Prostate gland (tissue), 2 donors: ENCODE measurements around the gene CLIC3. TPM values are rescaled to one million over a fixed set of nuclear protein-coding genes. Genes with fewer than 3 reads are reported as not detected.

Experiments
- DNase-seq: peaks from one replicate; pipeline ENCODE4 v3.0.0-alpha.2; 2019; ENCODE audit warnings: low spot score
- H3K27ac ChIP-seq, 2 donors: fragments of 200-600 bp; sonication (generic); 2 replicates each; pipeline ENCODE4 v1.5.1; 2017 to 2019
- H3K27me3 ChIP-seq: fragments of 200-600 bp; sonication (generic); replicated peaks from 2 replicates; pipeline ENCODE4 v1.5.1; 2019; ENCODE audit not compliant: insufficient read depth
- H3K36me3 ChIP-seq, 2 donors: fragments of 200-600 bp; sonication (generic); 1 replicate in 1 of 2; 2 replicates in 1 of 2; pipeline versions ENCODE4 v1.5.1 to v1.8.1; 2017 to 2019
- H3K4me1 ChIP-seq: fragments of 200-600 bp; sonication (generic); replicated peaks from 2 replicates; pipeline ENCODE4 v1.5.1; 2019
- H3K4me3 ChIP-seq, 2 donors: fragments of 200-600 bp; sonication (generic); 2 replicates each; pipeline ENCODE4 v1.5.1; 2017 to 2019
- H3K9me3 ChIP-seq: fragments of 200-600 bp; sonication (generic); 2 replicates; pipeline ENCODE4 v1.5.1; 2017
- CTCF ChIP-seq, 4 experiments: fragments of 200-600 bp in 2 of 4; fragments of 450-650 bp in 2 of 4; sonication (generic) in 2 of 4; IDR thresholded peaks; 1 replicate in 3 of 4; 2 replicates in 1 of 4; pipeline ENCODE4 v1.5.1; 2016 to 2019; ENCODE audit warnings: antibody characterized with exemption in 4 of 4, mild to moderate bottlenecking in 2 of 4, moderate library complexity in 2 of 4
- POLR2A ChIP-seq: fragments of 450-650 bp; IDR thresholded peaks from one replicate; pipeline ENCODE4 v1.6.1; 2016; ENCODE audit warnings: antibody characterized with exemption, mild to moderate bottlenecking
- POLR2AphosphoS5 ChIP-seq: sonication (generic); formaldehyde crosslinking; IDR thresholded peaks from one replicate; pipeline ENCODE4 v1.6.1; 2017; ENCODE audit warnings: antibody characterized with exemption
- WGBS: methylation state at CpG from one replicate; pipeline ENCODE4 v1.1.5; 2018; 5-methylcytosine and 5-hydroxymethylcytosine counted together
- intact Hi-C: fragments of 100-400 bp; cut with DNase I; formaldehyde crosslinking; loops from one replicate; pipeline ENCODE4 v1.14.2; 2022
- total RNA-seq, 2 donors: library from RNA; depleted of rRNA; stranded (reverse); fragments of >200 nt; gene quantifications; one replicate each; pipeline ENCODE4 v1.1.0, GENCODE V29; 2016

Gene CLIC3
- total RNA-seq, 2 donors from 2014 or later = 4.2 to 6.7 TPM

DNA sequence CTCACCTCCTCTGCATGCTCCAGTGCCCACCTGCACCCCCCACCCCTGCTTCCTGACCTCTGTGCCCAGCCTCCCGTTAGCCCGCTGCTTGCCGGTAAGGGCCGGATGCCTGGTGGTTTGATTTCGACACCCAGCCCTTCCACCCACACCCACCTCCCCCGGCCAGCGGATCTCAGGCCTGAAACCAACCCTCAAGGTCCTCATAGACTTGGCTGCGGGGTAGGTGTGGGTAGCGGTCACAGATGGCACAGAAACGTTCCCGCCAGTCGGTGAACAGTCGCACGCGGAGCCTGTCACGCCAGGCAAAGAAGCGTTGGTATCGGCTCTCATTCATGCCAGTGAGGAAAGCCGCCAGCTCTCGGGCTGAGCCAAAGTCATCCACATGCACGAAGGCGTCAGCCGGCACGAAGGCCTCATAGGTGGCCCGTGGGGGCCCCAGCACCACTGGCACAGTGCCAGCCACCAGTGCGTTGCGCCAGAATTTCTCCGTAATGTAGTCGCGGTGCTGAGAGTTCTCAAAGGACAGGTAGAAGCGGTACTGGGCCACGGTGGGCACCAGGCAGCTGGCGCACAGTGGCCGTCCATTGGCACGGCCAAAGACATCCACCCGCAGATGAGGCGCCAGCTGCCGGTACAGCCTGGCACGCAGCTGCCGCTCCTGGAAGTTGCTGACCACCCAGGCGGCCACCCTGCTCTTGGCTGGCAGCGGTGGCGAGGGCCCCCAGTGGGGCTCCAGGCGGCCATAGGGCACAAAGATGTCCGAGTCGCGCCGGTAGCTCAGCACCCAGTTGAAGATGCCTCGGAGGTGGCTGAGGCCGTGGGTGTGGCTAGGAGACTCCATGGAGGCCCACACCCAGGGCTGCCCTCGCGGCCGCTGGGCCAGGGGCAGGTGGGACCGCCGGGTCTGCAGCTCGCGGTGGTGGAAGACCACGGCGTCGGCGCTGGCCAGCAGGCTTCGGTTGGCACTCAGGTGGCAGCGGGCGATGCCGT is 34.5 kb upstream of the CLIC3 start:
- Histone ChIP-seq H3K36me3 (no peaks in the 10 kb centered on the region), H3K27ac (no peak overlapping the region), H3K4me1 (peaks cover 36% of the 10 kb centered on the region), H3K4me3 (no peak overlapping the region), H3K27me3 (no peaks in the 10 kb centered on the region), H3K9me3 (no peaks in the 10 kb centered on the region)
- no peak for DNase-seq
- intact Hi-C loops = loop anchor here (5.0 kb wide), 1 partner anchor 79 kb away; the partner anchor contains the start of gene LCN12
- 86% methylated on average over 55 of the region's 65 CpGs for whole genome bisulfite sequencing
- TF ChIP-seq CTCF (IDR thresholded peaks at IDR 0.05) = no peak
- no peak for TF ChIP-seq POLR2AphosphoS5
- no peak for TF ChIP-seq POLR2A

DNA sequence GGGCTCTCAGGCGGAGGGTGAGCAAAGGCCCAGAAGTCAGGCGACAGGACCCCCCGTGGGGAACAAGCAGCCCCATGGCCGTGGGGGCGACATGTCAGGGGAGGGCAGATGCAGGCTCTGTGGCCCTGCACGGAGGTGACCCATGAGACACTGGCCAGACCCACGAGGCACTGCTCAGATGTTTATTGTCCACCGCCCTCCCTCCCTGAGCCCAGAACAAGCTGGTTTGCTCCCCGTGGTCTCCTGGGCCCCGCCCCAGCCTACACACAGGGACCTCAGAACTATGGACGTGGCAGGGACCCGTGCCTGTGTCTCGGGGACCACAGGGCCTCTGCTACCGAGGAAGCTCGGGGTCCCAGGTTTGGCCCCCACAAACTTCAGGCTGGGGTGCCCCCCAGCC is 33.6 kb upstream of the CLIC3 start:
- DNase-seq = no peak
- Histone ChIP-seq H3K27ac (no peak overlapping the region), H3K4me1 (peaks cover 39% of the 10 kb centered on the region), H3K9me3 (no peaks in the 10 kb centered on the region), H3K36me3 (no peaks in the 10 kb centered on the region), H3K27me3 (no peaks in the 10 kb centered on the region), H3K4me3 (no peak overlapping the region)
- intact Hi-C loops = loop anchor here (5.0 kb wide), 1 partner anchor 78 kb away; the partner anchor contains the start of gene LCN12
- WGBS = 69% methylated on average over 15 of the region's 15 CpGs
- no peak for TF ChIP-seq POLR2AphosphoS5

GRCh38 chr9:137029058-137029936 is 32.9 kb upstream of the CLIC3 start:
- peak; percentile 53 for DNase-seq
- H3K27ac ChIP-seq = no peak overlapping the region
- WGBS = 40% methylated on average over 19 of the region's 19 CpGs
- no peaks in the 10 kb centered on the region for H3K36me3 ChIP-seq
- H3K4me1 ChIP-seq = peaks cover 32% of the 10 kb centered on the region
- TF ChIP-seq POLR2A (no peak), CTCF (IDR thresholded peaks at IDR 0.05) (peak; percentile 63 to 82 (median 72))
- intact Hi-C loops = no loop called here
- peak overlapping the region in 1 of 2 donors; percentile 52 for H3K4me3 ChIP-seq
- H3K27me3 ChIP-seq = no peaks in the 10 kb centered on the region
- H3K9me3 ChIP-seq = no peaks in the 10 kb centered on the region

DNA sequence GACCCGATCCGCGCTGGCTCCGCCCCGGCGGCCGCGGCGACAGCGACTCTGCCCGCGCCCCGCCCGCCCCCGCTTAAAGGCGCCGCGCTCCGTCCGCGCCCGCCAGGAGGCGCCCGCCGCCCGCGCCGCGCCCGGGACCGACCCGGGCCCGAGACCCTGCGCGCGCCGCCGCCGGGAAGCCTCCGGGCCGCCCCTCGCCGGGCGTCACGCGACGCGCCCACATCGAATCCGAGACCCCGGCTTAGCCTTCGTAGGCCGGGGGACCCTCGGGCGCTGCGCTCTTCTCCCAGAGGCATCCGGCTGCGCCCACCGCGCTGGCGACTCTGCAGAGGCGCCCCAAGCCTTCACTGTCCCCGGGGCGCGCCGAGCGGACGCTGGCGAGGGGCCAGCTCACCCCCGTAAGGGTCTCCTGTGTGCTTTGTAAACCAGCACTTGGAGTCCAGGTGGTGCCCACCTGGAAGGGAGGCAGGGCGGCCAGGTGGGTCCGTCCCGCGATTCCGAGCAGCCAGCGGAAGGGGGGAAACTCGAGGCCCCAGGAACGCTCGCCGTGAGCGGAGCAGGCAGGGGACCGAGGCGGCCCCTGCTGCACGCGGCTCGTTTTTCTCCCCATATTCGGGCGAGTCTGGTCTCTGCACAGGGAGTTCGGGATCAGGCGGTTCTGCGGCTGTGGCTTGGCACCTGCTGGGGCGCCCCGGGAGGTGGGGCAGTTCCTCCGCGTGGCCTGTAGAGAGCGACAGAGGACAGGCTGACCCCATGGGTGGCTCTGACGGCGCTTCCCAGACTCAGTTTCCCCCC is 32.1 kb upstream of the CLIC3 start:
- Histone ChIP-seq H3K27me3 (no peaks in the 10 kb centered on the region), H3K36me3 (no peaks in the 10 kb centered on the region), H3K4me3 (peak overlapping the region; percentile 51 to 52), H3K27ac (peak overlapping the region; percentile 50 to 60), H3K4me1 (peaks cover 32% of the 10 kb centered on the region), H3K9me3 (no peaks in the 10 kb centered on the region)
- WGBS = under 1% methylated on average over 51 of the region's 98 CpGs
- TF ChIP-seq POLR2AphosphoS5 (peak; percentile 9), CTCF (IDR thresholded peaks at IDR 0.05) (peak in 3 of 4 experiments; percentile 8 to 65 (median 48)), POLR2A (no peak)
- peak; percentile 58 for DNase-seq
- intact Hi-C loops = no loop called here
